ENCODE measurements around the gene LDLRAD2.
"Not testable (repeated sequence)": the region's sequence is repeated elsewhere in the genome, so short reads cannot be mapped to it uniquely, and the experiment has no call there.

LDLRAD2 gene, protein sequence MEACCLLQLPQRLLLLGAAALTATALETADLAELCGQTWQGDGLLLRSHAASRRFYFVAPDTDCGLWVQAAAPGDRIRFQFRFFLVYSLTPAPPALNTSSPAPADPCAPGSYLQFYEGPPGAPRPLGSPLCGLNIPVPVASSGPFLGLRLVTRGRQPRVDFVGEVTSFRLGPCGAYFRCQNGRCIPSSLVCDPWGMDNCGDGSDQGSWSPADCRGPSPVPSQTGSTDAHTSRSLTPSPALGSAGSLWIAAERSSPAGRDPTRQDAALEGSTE

DNA sequence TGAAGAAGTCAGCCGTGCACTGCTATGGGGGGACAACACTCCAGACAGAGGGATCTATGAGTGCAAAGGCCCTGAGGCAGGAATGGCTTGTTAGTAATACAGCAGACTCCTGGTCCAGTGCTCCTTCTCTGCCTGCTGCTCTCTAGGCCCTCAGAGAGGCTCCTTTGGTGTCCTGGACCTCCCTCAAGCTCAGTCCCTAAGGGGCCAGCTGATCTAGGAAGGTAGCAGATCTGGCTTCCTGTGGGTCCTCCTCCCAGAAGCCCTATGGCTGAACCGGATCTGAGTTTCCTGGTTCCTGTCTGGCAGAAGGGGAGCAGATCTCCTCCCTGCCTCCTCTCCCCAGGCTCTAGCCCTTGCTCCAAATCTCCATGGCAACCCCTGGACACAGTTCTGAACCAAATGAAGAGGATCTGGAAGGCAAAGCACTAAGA is at the start of gene LDLRAD2:
Gene LDLRAD2, plus strand, starts transcription at position 391 of the 431 bp plus-strand sequence. CDS start 187 bp downstream, outside the sequence.
- DNase-seq = no peak

DNA sequence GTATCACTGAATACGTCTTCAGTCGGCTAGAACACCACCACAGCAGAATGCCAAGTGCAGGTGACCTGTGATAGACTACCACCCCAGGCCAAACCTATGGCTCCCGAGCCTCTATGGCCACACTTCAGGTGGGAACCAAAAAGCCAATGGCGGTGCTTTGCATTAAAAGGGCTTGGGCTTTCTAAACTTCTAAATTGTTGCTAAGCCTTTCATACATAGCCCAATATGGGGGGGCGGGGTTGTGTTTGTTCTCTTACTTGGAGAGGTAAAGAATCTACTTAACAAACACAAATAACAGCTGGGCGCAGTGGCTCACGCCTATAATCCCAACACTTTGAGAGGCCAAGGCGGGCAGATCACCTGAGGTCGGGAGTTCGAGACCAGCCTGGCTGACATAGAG is 48.8 kb upstream of the LDLRAD2 start:
- no peak for DNase-seq

DNA sequence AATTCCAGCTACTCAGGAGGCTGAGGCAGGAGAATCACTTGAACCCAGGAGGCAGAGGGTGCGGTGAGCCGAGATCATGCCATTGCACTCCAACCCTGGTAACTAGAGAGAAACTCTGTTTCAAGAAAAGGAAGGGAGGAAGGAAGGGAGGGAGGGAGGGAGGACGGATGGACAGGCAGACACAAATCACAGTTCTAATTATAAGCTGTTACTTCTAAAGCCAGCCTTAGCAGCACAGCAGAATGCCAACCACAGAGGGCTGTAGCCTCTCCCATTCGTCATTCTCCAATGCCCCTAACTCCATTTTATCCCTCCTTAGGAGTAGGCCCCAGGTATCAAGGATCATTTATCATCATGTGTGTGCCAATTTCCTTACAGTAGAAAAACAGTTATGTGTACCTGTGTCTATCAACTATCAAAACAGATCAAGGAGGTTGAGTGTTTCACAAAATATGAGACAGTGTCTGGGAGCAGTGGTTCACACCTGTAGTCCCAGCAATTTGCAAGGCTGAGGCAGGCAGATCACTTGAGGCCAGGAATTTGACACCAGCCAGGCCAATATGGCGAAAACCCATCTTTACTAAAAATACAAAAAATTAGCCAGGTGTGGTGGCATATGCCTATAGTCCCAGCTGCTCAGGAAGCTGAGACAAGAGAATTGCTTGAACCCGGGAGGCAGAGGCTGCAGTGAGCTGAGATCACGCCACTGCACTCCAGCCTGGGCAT is 48.2 kb upstream of the LDLRAD2 start:
- no peak for DNase-seq

DNA sequence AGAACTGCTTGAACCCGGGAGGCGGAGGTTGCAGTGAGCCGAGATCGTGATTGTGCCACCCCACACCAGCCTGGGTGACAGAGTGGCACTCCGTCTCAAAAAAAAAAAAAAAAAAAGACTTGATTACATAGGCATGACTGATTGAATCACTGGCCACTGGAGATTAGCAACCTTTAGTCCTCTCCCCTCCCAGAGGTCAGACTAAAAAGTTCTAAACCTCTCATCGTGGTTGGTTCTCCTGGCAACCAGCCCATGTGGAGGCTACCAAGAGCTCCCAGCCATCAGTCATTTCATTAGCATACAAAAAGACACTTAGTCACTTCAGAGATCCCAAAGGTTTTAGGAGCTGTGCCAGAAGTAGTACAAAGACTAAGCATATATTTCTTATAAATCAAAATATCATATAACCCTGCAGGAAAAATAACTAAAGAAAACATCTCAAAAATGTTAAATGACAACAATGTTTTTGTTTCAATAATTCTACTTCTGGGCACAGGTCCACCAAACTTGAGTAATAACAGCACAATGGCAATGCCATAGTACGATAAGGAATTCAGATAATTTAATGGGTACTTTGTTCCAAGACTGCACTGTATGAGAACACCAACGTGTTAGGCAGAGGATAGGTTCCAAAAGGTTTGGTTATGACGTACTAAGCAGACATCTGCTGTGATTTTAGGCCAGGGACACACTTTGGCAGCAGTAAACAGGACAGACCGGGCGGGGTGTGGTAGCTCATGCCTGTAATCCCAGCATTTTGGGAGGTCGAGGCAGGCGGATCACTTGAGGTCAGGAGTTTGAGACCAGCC is 47.2 kb upstream of the LDLRAD2 start:
- DNase-seq = peak; percentile 47

DNA sequence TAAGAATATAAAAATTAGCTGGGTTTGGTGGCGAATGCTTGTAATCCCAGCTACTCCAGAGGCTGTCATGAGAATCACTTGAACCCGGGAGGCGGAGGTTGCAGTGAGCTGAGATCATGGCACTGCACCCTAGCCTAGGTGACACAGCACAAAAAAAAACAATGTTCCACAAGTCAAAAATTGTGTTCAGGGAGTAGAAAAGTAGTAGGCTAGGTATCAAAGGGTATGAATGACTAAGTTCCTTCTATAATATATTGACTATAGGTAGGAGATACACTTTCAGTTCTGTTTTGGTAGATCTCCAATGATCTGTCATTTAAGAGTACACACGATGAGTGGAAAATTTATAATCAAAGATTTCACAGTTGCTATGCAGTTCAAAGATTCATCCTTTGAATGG is 45.9 kb upstream of the LDLRAD2 start:
- DNase-seq = no peak

DNA sequence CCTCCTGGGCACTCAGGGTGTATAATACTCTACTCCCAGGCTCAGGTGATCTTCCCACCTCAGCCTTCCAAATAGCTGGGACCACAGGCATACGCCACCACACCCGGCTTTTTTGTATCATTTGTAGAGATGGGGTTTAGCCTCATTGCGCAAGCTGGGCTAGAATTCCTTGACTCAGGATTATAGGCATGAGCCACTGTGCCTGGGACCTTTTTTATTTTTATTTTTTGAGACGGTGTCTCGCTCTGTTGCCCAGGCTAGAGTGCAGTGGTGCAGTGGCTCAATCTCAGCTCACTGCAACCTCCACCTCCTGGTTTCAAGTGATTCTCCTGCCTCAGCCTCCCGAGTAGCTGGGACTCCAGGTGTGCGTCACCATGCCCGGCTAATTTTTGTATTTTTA is 45.0 kb upstream of the LDLRAD2 start:
- not testable (repeated sequence) for DNase-seq

DNA sequence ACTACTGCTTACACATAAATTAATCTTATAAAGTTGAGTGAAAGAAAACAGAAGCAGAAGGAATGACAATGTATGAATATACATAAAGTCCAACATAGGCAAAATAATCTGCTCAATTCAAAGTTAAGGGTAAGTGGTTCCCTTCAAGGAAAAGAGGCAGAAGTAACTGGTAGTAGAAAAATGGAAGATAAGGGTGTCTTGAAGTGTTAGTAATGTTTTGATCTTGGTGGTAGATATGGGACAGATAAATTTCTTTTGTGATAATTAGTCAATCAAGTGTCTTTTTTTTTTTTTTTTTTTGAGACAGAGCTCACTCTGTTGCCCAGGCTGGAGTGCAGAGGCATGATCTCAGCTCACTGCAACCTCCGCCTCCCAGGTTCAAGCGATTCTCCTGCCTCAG is 41.9 kb upstream of the LDLRAD2 start:
- no peak for DNase-seq

DNA sequence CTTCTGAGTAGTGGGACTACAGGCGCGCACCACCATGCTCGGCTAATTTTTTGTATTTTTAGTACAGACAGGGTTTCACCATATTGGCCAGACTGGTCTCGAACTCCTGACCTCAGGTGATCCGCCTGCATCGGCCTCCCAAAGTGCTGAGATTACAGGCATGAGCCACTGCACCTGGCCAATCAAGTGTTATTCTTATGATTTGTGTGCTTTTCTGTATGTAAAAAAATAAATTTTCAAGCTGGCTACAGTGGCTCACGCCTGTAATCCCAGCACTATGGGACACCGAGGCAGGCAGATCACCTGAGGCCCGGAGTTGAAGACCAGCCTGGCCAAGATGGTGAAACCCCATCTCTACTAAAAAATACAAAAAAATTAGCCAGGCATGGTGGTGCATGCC is 41.5 kb upstream of the LDLRAD2 start:
- DNase-seq = not testable (repeated sequence)

DNA sequence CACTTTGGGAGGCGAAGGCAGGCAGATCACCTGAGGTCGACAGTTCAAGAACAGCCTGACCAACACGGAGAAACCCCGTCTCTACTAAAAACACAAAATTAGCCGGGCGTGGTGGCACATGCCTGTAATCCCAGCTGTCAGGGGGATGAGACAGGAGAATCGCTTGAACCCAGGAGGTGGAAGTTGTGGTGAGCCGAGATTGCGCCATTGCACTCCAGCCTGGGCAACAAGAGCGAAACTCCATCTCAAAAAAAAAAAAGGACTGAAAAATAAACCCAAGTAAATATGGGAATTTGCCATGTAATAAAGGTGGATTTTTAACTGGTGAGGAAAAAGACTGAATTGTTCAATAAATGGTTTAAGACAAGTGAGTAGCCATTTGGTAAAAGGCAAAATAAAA is 40.4 kb upstream of the LDLRAD2 start:
- not testable (repeated sequence) for DNase-seq

DNA sequence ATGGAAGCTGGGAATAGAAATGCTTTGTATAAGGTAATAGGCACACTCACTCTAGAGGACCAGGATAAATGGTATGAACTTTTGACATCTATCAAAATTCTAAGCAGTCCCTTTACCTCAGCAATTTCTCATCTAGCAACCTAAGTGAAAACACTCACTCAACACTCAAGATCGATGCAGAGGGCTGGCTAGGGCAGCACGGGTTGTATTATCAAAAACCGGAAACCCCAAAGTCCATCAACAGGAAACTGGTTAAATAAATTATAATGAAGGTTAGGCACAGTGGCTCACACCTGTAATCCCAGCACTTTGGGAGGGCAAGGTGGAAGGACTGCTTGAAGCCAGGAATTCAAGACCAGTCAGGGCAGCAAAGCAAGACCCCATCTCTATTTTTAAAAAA is 38.5 kb upstream of the LDLRAD2 start:
- DNase-seq = peak; percentile 21

DNA sequence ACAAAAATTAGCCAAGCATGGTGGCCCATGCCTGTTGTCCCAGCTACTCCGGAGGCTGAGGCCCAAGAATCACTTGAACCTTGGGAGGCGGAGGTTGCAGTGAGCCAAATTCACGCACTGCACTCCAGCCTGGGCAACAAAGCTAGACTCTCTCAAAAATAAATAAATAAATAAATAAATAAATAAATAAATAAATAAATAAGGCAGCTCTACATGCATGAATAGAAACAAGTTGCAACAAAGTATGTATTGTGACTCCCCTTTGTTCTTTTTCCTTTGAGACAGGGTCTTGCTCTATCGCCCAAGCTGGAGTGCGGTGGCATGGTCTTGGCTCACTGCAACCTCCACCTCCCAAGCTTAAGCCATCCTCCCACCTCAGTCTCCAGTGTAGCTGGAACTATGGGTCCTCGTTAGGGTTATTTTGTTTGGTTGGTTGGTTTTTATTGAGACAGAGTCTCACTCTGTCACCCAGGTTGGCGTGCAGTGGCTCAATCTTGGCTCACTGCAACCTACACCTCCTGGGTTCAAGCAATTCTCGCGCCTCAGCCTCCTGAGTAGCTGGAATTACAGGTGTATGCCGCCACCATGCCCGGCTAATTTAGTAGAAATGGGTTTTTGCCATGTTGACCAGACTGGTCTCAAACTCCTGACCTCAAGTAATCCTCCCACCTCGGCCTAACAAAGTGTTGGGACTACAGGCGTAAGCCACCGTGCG is 37.1 kb upstream of the LDLRAD2 start:
- DNase-seq = no peak

DNA sequence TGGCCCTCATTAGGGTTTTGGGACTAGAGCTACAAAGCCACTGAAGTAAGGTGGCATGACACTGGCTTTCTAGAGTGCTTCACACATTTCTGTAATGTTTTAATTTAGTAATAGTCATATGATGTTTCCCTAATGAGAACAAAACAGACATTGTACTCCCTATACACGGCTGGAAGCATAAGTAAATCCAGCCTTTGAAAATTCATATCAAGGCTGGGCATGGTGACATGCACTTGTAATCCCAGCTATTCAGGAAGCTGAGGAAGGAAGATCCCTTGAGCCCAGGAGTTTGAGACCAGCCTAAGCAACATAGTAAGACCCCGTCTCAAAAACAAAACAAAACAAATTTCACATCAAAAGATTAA is 36.5 kb upstream of the LDLRAD2 start:
- DNase-seq = no peak

DNA sequence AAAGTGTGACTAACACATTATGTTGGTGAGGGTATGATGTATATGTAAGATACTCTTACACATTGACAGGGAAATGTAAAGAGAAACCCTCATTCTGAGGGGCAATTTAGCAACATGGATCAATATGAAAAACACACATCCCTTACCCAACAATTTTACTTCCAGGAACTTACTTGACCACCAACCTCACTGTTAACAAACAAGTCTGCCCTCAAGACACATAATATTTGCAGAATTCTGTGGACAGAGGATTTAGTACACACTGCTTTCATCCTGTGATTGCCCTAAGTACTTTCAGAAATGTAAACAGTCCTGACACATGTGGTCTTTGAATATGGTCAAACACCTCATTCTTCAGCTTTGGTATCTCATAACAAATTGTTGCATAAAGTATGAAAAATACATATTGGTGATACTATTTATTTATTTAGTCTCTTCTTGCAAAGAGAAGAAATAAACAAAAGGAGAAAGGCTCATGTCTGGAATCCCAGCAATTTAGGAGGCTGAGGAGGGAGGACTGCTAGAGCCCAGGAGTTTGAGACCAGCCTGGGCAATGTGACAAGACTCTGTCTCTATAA is 36.0 kb upstream of the LDLRAD2 start:
- no peak for DNase-seq

DNA sequence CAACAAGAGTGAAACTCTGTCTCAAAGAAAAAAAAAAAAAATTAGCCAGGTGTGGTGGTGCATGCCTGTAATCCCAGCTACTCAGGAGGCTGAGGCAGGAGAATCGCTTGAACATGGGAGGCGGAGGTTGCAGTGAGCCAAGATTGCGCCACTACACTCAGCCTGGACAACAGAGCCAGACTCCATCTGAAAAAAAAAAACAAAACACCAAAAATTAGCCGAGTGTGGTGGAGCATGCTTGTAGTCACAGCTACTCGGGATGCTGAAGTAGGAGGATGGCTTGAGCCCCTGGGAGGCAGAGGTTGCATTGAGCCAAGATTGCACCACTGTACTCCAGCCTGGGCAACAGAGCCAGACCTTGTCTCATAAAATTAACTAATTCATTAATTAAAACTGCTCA is 35.1 kb upstream of the LDLRAD2 start:
- DNase-seq = not testable (repeated sequence)

DNA sequence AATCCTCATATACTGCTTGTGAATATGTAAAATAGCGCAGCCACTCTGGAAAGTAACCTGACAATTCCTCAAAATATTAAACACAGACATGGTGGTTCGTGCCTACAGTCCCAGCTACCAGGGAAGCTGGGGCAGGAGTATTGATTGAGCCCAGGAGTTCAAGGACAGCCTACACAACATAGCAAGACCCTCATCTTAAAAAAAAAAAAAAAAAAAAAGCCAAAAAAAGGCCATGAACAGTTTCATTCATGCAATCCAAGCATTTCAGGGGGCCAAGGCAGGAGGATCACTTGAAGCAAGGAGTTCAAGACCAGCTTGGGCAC is 33.7 kb upstream of the LDLRAD2 start:
- no peak for DNase-seq

DNA sequence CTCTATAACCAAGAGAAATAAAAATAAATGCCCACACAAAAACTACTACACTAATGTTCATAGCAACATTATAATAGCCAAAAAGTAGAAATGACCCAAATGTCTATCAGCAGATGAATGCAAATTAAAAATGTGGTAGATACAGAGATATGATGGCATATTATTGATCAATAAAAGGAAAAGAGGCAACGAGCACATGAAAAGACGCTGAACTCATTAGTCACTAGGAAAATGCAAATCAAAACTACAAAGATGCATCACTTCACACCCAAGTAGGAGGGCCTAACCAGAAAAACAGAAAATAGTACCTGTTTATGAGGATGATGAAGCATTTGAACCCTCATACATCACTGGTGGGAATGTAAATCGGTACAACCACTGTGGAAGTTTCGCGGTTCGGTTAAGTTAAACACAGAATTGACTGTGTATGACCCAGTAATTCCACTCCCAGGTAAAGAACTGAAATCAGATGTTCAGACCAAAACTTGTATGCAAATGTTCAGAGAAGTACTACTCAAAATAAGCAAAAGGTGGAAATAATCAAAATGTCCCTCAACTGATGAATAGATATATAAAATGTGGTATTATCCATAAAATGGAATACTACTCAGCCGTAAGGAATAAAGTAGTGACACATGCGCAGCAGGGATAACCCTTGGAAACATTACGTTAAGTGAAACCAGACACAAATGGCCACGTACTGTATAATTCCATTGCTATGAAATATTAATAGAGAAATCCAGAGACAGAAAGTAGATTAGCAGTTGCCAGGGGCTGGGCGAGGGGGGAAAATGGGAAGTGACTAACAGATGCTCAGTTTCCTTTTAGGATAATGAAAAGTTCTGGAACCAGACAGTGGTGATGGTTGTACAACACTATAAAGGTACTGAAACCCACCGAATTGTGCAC is 32.2 kb upstream of the LDLRAD2 start:
- peak; percentile 67 for DNase-seq

DNA sequence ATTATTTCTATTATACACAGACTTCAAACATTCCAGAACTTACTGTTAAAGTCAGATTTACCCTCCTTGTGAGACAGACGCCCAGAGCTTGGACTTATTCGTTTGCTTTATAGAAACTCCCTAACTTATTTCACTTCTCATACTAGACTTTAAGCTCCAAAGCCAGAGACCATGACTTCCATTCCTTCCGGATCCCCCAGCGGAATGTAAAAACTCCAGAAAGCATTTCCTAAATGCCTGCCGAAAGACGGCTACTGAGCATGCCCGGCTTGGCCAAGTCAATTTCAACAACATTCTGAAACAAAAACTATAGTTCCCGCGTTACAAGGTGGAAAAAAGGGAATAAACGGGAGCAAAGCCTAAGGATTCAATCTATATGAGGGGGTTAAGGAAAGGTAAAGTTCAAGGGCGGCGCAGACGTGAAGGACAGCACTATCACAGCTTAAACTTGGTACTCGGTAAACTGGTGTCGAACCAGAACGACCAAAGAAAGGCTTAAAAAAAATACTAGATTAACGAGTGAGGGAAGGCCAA is 30.2 kb upstream of the LDLRAD2 start:
- no peak for DNase-seq

DNA sequence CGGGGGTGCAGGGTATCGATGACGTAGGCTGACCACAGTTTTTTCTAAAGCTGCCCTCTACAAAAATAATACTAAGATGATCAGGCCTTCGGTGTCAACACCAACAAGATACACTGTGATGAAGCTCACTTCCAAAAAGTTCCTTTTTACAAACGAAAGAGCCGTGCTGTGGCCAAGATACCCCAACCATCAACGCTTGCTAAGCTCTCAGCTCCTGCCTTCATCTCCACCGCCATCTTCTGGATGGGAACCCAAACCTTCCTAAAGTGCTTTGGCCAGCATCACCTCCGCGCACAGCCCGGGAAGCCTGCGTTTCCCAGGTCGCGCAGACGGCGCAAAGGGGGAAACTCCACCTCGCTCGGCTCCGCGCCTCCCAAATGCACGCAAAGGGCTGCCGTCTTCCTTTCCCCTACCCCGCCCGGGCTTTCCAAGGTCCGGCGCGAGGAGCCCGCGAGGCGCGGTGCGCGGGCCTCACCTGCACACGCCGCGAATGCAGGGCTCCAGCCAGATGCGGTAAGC is 29.7 kb upstream of the LDLRAD2 start:
- peak; percentile 64 for DNase-seq

DNA sequence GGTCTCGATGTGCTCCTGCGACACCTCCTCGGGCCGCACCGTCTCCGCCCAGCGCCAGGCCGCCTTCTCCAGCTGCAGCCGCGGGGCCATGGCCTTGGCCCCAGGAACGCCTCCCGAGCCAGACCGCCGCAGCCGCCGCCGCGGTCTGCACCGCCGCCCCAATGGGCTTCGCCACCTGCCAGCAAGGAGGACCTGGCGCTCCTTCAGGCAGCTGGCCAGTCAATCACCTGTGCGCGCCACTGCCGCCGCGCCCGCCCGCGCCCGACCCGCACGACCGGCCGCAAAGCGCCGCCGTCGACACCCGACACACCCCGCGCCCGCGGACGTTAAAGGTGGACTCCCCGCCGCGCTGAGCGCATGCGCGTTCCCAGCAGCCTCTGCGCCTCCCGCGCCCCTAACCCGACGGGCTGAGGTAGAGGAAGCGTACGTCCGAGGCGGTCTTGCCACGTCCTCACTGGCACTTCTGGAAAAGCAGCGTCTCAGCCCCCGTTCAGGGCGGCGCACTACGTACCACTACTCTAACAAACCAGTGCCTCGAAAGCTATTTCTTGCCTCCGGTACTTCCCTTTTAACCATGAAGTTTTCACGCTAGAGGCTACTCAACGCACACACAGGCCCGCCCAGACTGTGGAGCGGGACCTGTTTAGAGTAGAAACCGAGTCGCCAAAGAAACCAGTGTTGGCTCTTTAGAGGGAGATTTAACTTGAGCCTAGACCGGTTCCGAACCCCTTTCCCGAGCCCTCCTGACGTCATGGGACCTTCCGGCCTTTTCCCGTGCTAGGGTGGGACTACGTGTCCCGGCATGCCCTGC is 29.0 kb upstream of the LDLRAD2 start, which contains the start of gene USP48:
Gene USP48, minus strand, starts transcription at position 282 of the 811 bp plus-strand sequence. Its CDS starts 192 bp downstream, at position 90.
- peak; percentile 98 for DNase-seq
